ENCODE results near the gene PLXNA3.

The PLXNA3 gene

DNA sequence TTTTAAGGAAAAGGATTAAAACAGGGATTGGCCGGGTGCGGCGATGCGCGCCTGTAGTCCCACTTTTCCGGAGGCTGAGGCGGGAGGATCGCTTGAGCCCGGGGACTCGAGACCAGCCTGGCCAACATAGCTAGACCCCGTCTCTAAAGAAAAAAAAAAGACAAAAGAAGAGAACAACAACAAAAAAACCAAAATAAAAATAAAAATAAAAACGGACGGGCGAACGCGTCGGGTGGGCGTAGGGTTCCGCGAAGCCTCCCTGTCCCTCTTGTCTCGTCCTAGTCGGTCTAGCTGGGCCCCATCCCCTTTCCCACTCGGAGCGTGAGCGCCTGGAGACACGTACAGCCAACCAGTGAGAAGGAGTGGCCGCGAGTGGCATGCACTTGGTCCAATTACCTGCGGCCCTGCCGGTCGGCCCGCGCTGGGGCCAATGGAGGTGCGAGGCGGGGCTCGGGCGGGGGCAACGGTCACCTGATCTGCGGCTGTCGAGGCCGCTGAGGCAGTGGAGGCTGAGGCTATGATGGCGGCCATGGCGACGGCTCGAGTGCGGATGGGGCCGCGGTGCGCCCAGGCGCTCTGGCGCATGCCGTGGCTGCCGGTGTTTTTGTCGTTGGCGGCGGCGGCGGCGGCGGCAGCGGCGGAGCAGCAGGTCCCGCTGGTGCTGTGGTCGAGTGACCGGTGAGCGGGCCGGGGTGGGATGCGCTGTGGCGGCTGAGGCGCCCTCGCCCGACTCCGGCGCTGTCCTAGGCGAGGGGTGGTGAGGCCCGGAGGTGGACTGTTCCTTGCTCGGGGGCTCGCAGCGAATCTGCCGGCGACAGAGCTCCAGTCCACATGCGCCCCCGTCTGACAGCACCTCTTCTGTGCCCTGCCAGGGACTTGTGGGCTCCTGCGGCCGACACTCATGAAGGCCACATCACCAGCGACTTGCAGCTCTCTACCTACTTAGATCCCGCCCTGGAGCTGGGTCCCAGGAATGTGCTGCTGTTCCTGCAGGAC, 29.6 kb upstream of the PLXNA3 start, which contains the start of gene ATP6AP1:
TSS of gene ATP6AP1 (plus strand) at position 502 of the 996 bp plus-strand sequence. CDS start at position 518, 16 bp downstream.
- peak within 1 kb of the TSS; percentile 81 for H2AFZ ChIP-seq (ENCODE audit: low read depth, low read length)
- peak within 1 kb of the TSS; percentile 91 for H4K8ac ChIP-seq (ENCODE audit: low read length)
- peak within 1 kb of the TSS in 1 of 2 experiments; percentile 63 for H2BK12ac ChIP-seq (ENCODE audit: low read length in 2 of 2)
- H2AK5ac ChIP-seq (ENCODE audit: low read length, severe bottlenecking): peak within 1 kb of the TSS; percentile 38
- H3K4ac ChIP-seq (ENCODE audit: low read depth in 1 of 2, low read length in 2 of 2): peak within 1 kb of the TSS; percentile 47 to 96
- peak within 1 kb of the TSS; percentile 80 to 99 for H3K18ac ChIP-seq (ENCODE audit: low read depth in 1 of 2, low read length in 2 of 2)
- H3K79me1 ChIP-seq (replicated peaks; ENCODE audit: low read length, poor library complexity, severe bottlenecking): peaks cover 5% of the 10 kb centered on the region
- H4K91ac ChIP-seq (ENCODE audit: low read length): peak within 1 kb of the TSS; percentile 70
- peak within 1 kb of the TSS in 1 of 2 experiments; percentile 83 for H3K23ac ChIP-seq (ENCODE audit: low read length in 2 of 2)
- H3K4me1 ChIP-seq (ENCODE audit: control insufficient read depth, insufficient read depth, low read depth, low read length): peaks cover 19% of the 10 kb centered on the region
- peak; percentile 95 for DNase-seq
- H3K27me3 ChIP-seq (ENCODE audit: control insufficient read depth in 1 of 2, insufficient read depth in 1 of 2, low read length in 2 of 2): peaks cover 0 to 3% of the 10 kb centered on the region in 2 experiments
- peak within 1 kb of the TSS in 1 of 2 experiments; percentile 99 for H3K14ac ChIP-seq (ENCODE audit: low read length in 2 of 2)
- peak within 1 kb of the TSS; percentile 83 for H3K9ac ChIP-seq (ENCODE audit: low read length)
- 12% methylated on average over 52 of the region's 87 CpGs for WGBS
- H3K36me3 ChIP-seq (ENCODE audit: control insufficient read depth in 1 of 2, insufficient read depth in 2 of 2, low read depth in 1 of 2, low read length in 2 of 2): peaks cover 23 to 27% of the 10 kb centered on the region in 2 experiments
- no peak within 1 kb of the TSS for H2BK120ac ChIP-seq (ENCODE audit: low read depth, low read length)
- H2BK5ac ChIP-seq (ENCODE audit: low read depth, low read length, poor library complexity, severe bottlenecking): no peak within 1 kb of the TSS
- no peaks in the 10 kb centered on the region for H3K9me3 ChIP-seq (ENCODE audit: control insufficient read depth, low read length)
- peak within 1 kb of the TSS; percentile 73 for H3K4me2 ChIP-seq (ENCODE audit: low read length, poor library complexity, severe bottlenecking)
- no peak within 1 kb of the TSS for H3K27ac ChIP-seq (ENCODE audit: low read length, poor library complexity, severe bottlenecking)
- peak within 1 kb of the TSS; percentile 78 to 81 for H3K4me3 ChIP-seq (ENCODE audit: insufficient read depth in 1 of 2, low read depth in 1 of 2, low read length in 2 of 2)
- peak within 1 kb of the TSS; percentile 30 for H2BK15ac ChIP-seq (ENCODE audit: low read depth, poor library complexity, severe bottlenecking)

DNA sequence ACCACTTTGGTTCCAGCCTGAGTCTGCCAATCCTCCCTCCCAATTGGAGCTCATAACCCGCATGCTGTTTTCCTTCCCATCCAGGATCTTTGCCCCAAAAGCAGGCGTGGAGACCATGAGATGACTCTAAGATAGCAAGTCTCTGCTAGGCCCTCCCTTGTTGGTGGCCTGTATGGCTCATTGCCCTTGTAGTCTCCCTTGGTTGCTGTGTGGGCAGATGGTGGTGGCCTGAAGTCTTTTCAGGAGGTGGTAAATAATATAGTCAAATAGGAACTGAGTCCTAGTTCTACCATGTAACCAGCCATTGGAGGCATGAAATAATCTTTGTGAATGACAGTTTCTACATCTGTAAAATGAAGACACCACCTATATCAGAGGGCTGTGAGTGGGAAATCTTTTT, 28.4 kb upstream of the PLXNA3 start:
- peaks cover 8% of the 10 kb centered on the region for H3K79me1 ChIP-seq (replicated peaks; ENCODE audit: low read length, poor library complexity, severe bottlenecking)
- no peak overlapping the region for H3K23ac ChIP-seq (ENCODE audit: low read length in 2 of 2)
- H3K27ac ChIP-seq (ENCODE audit: low read length, poor library complexity, severe bottlenecking): no peak overlapping the region
- H4K91ac ChIP-seq (ENCODE audit: low read length): no peak overlapping the region
- peak overlapping the region; percentile 13 for H3K4me2 ChIP-seq (ENCODE audit: low read length, poor library complexity, severe bottlenecking)
- H3K14ac ChIP-seq (ENCODE audit: low read length in 2 of 2): no peak overlapping the region
- H3K4me3 ChIP-seq (ENCODE audit: insufficient read depth in 1 of 2, low read depth in 1 of 2, low read length in 2 of 2): peak overlapping the region in 1 of 2 experiments; percentile 78
- no peak overlapping the region for H2AK5ac ChIP-seq (ENCODE audit: low read length, severe bottlenecking)
- H2BK120ac ChIP-seq (ENCODE audit: low read depth, low read length): no peak overlapping the region
- H2BK15ac ChIP-seq (ENCODE audit: low read depth, poor library complexity, severe bottlenecking): no peak overlapping the region
- H4K8ac ChIP-seq (ENCODE audit: low read length): no peak overlapping the region
- H3K9ac ChIP-seq (ENCODE audit: low read length): peak overlapping the region; percentile 83
- H3K27me3 ChIP-seq (ENCODE audit: control insufficient read depth in 1 of 2, insufficient read depth in 1 of 2, low read length in 2 of 2): peaks cover 0 to 3% of the 10 kb centered on the region in 2 experiments
- no peak for DNase-seq
- peaks cover 29 to 39% of the 10 kb centered on the region in 2 experiments for H3K36me3 ChIP-seq (ENCODE audit: control insufficient read depth in 1 of 2, insufficient read depth in 2 of 2, low read depth in 1 of 2, low read length in 2 of 2)
- 100% methylated on average over 2 of the region's 2 CpGs for WGBS
- H2AFZ ChIP-seq (ENCODE audit: low read depth, low read length): no peak overlapping the region
- H2BK12ac ChIP-seq (ENCODE audit: low read length in 2 of 2): no peak overlapping the region
- H3K4ac ChIP-seq (ENCODE audit: low read depth in 1 of 2, low read length in 2 of 2): no peak overlapping the region
- no peak overlapping the region for H3K18ac ChIP-seq (ENCODE audit: low read depth in 1 of 2, low read length in 2 of 2)
- peaks cover 25% of the 10 kb centered on the region for H3K4me1 ChIP-seq (ENCODE audit: control insufficient read depth, insufficient read depth, low read depth, low read length)
- H3K9me3 ChIP-seq (ENCODE audit: control insufficient read depth, low read length): no peaks in the 10 kb centered on the region
- H2BK5ac ChIP-seq (ENCODE audit: low read depth, low read length, poor library complexity, severe bottlenecking): no peak overlapping the region

DNA sequence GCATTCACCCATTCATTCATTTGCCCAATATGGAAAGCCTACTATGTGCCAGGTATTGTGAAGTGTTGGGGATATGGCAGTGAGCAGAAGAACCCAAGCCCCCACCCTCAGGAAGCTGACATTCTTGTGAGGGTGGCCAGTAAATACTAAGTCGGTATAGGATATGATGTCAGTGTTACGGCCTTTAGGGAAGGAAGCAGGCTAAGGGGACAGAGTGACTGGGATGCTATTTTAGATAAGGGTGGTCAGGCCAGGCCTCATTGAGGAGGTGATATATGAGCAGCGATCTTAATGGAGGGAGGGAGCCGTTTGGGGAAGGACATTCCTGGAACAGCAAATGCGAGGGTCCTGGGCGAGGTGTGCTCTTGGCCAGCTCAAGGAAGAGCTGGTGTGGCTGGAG, 27.6 kb upstream of the PLXNA3 start:
- Histone ChIP-seq H2BK15ac (ENCODE audit: low read depth, poor library complexity, severe bottlenecking) (no peak overlapping the region), H3K27me3 (ENCODE audit: control insufficient read depth in 1 of 2, insufficient read depth in 1 of 2, low read length in 2 of 2) (peaks cover 0 to 3% of the 10 kb centered on the region in 2 experiments), H2AK5ac (ENCODE audit: low read length, severe bottlenecking) (no peak overlapping the region), H3K14ac (ENCODE audit: low read length in 2 of 2) (peak overlapping the region in 1 of 2 experiments; percentile 48), H3K79me1 (replicated peaks; ENCODE audit: low read length, poor library complexity, severe bottlenecking) (peaks cover 10% of the 10 kb centered on the region), H4K91ac (ENCODE audit: low read length) (no peak overlapping the region), H3K4me1 (ENCODE audit: control insufficient read depth, insufficient read depth, low read depth, low read length) (peaks cover 25% of the 10 kb centered on the region), H3K18ac (ENCODE audit: low read depth in 1 of 2, low read length in 2 of 2) (no peak overlapping the region), H2BK120ac (ENCODE audit: low read depth, low read length) (no peak overlapping the region), H3K4me2 (ENCODE audit: low read length, poor library complexity, severe bottlenecking) (no peak overlapping the region), H3K27ac (ENCODE audit: low read length, poor library complexity, severe bottlenecking) (no peak overlapping the region), H3K9ac (ENCODE audit: low read length) (no peak overlapping the region), H2BK12ac (ENCODE audit: low read length in 2 of 2) (no peak overlapping the region), H2AFZ (ENCODE audit: low read depth, low read length) (no peak overlapping the region), H4K8ac (ENCODE audit: low read length) (no peak overlapping the region), H3K4me3 (ENCODE audit: insufficient read depth in 1 of 2, low read depth in 1 of 2, low read length in 2 of 2) (peak overlapping the region in 1 of 2 experiments; percentile 13), H3K4ac (ENCODE audit: low read depth in 1 of 2, low read length in 2 of 2) (no peak overlapping the region), H3K36me3 (ENCODE audit: control insufficient read depth in 1 of 2, insufficient read depth in 2 of 2, low read depth in 1 of 2, low read length in 2 of 2) (peaks cover 37 to 47% of the 10 kb centered on the region in 2 experiments), H3K23ac (ENCODE audit: low read length in 2 of 2) (peak overlapping the region in 1 of 2 experiments; percentile 50), H2BK5ac (ENCODE audit: low read depth, low read length, poor library complexity, severe bottlenecking) (no peak overlapping the region), H3K9me3 (ENCODE audit: control insufficient read depth, low read length) (no peaks in the 10 kb centered on the region)
- WGBS: 69% methylated on average over 6 of the region's 6 CpGs
- no peak for DNase-seq

DNA sequence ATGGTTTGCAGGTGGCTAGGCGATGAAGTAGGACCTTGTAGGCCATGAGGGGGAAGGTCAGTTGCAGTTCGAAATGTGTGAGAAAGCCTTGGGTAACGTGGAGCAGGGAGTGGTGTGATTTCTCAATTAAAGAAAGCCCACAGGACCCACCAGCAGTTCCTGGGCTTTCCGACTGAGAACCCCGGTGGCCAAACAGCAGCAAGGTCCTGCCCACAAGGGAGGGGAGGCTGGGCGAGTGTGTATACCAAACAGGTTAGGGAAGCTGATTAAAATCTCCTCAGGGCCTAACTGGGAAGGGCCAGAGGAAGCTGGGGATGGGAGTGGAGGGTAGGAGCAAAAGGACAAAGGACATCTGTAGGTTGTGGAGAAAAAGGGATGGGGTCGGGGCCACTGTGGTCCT, 27.2 kb upstream of the PLXNA3 start:
- Histone ChIP-seq H2BK5ac (ENCODE audit: low read depth, low read length, poor library complexity, severe bottlenecking) (no peak overlapping the region), H3K36me3 (ENCODE audit: control insufficient read depth in 1 of 2, insufficient read depth in 2 of 2, low read depth in 1 of 2, low read length in 2 of 2) (peaks cover 41 to 51% of the 10 kb centered on the region in 2 experiments), H2BK120ac (ENCODE audit: low read depth, low read length) (no peak overlapping the region), H3K79me1 (replicated peaks; ENCODE audit: low read length, poor library complexity, severe bottlenecking) (peaks cover 10% of the 10 kb centered on the region), H3K9ac (ENCODE audit: low read length) (no peak overlapping the region), H2AFZ (ENCODE audit: low read depth, low read length) (no peak overlapping the region), H3K4ac (ENCODE audit: low read depth in 1 of 2, low read length in 2 of 2) (no peak overlapping the region), H3K9me3 (ENCODE audit: control insufficient read depth, low read length) (no peaks in the 10 kb centered on the region), H3K18ac (ENCODE audit: low read depth in 1 of 2, low read length in 2 of 2) (no peak overlapping the region), H3K4me1 (ENCODE audit: control insufficient read depth, insufficient read depth, low read depth, low read length) (peaks cover 25% of the 10 kb centered on the region), H3K4me3 (ENCODE audit: insufficient read depth in 1 of 2, low read depth in 1 of 2, low read length in 2 of 2) (peak overlapping the region in 1 of 2 experiments; percentile 13), H4K8ac (ENCODE audit: low read length) (no peak overlapping the region), H2BK15ac (ENCODE audit: low read depth, poor library complexity, severe bottlenecking) (no peak overlapping the region), H3K14ac (ENCODE audit: low read length in 2 of 2) (no peak overlapping the region), H3K27ac (ENCODE audit: low read length, poor library complexity, severe bottlenecking) (no peak overlapping the region), H3K23ac (ENCODE audit: low read length in 2 of 2) (peak overlapping the region in 1 of 2 experiments; percentile 50), H2AK5ac (ENCODE audit: low read length, severe bottlenecking) (no peak overlapping the region), H2BK12ac (ENCODE audit: low read length in 2 of 2) (no peak overlapping the region), H3K4me2 (ENCODE audit: low read length, poor library complexity, severe bottlenecking) (no peak overlapping the region), H4K91ac (ENCODE audit: low read length) (no peak overlapping the region), H3K27me3 (ENCODE audit: control insufficient read depth in 1 of 2, insufficient read depth in 1 of 2, low read length in 2 of 2) (peaks cover 0 to 3% of the 10 kb centered on the region in 2 experiments)
- WGBS: 84% methylated on average over 7 of the region's 7 CpGs
- no peak for DNase-seq

Measured in mesenchymal stem cell (in vitro differentiated cells and primary cell).